Measurements from ENCODE around the gene RXFP1.

Gene RXFP1

DNA sequence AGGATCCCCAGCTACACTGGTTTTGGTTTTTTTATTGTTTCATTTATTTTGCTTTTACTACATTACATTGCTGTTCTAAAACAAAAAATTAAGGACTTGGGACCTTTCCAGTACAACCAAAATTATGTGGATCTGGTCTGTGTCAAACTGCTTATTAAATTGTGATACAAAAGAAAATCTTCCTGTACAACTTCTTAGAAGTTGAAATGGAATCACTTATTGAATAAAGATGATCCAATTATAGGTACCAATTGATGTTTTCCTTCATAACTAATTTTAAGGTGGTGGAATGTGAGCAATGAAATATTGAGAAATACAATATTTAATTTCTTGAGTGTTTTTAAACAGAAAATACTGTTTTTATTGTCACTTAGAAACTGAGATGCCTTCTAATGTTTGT is 82.7 kb downstream of the RXFP1 start:
- H3K4me1 ChIP-seq (ENCODE audit: control insufficient read depth, low read length), result no peaks in the 10 kb centered on the region
- H3K79me2 ChIP-seq (ENCODE audit: control insufficient read depth, low read length), result no peaks in the 10 kb centered on the region
- TF ChIP-seq, protein P1, sequence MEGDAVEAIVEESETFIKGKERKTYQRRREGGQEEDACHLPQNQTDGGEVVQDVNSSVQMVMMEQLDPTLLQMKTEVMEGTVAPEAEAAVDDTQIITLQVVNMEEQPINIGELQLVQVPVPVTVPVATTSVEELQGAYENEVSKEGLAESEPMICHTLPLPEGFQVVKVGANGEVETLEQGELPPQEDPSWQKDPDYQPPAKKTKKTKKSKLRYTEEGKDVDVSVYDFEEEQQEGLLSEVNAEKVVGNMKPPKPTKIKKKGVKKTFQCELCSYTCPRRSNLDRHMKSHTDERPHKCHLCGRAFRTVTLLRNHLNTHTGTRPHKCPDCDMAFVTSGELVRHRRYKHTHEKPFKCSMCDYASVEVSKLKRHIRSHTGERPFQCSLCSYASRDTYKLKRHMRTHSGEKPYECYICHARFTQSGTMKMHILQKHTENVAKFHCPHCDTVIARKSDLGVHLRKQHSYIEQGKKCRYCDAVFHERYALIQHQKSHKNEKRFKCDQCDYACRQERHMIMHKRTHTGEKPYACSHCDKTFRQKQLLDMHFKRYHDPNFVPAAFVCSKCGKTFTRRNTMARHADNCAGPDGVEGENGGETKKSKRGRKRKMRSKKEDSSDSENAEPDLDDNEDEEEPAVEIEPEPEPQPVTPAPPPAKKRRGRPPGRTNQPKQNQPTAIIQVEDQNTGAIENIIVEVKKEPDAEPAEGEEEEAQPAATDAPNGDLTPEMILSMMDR (IDR thresholded peaks at IDR 0.05; ENCODE audit: low read depth, low read length, poor library complexity, severe bottlenecking), result no peak
- no peaks in the 10 kb centered on the region for H3K36me3 ChIP-seq (ENCODE audit: control insufficient read depth, low read length)
- H3K9me3 ChIP-seq (ENCODE audit: control insufficient read depth, insufficient read depth, low read length), result no peaks in the 10 kb centered on the region
- H3K27me3 ChIP-seq (ENCODE audit: control insufficient read depth, low read length), result no peaks in the 10 kb centered on the region
- H3K4me2 ChIP-seq (ENCODE audit: low read length), result no peak overlapping the region
- H4K20me1 ChIP-seq (ENCODE audit: control insufficient read depth, insufficient read depth, low read depth, low read length), result no peaks in the 10 kb centered on the region
- H3K27ac ChIP-seq (ENCODE audit: low read depth, low read length), result no peak overlapping the region
- no peaks in the 10 kb centered on the region for H3K9me2 ChIP-seq (replicated peaks; ENCODE audit: control insufficient read depth, low read length)
- no peak overlapping the region for H3K4me3 ChIP-seq (ENCODE audit: low read length)
- H3F3A ChIP-seq (ENCODE audit: control insufficient read depth, insufficient read depth), result no peaks in the 10 kb centered on the region

DNA sequence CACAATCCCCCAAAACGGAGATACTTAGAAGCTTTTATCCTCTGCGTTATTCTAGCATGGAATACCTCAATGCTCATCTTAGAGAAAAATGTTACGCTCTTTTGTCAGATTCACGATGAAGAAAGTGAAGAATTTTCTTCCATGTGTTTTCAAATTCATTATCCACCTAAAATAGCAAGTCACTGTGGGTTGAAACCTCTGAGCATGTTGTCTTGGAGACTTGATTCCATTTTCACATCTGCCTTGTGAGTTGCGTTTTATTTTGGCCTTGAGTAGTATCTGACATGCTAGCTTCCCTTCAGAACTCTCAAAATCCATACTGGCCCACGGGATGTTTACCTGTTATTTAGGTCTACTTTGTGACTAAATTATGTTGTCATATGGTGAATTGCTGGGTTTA is 83.7 kb downstream of the RXFP1 start:
- no peaks in the 10 kb centered on the region for H3K79me2 ChIP-seq (ENCODE audit: control insufficient read depth, low read length)
- no peaks in the 10 kb centered on the region for H4K20me1 ChIP-seq (ENCODE audit: control insufficient read depth, insufficient read depth, low read depth, low read length)
- H3K9me2 ChIP-seq (replicated peaks; ENCODE audit: control insufficient read depth, low read length), result no peaks in the 10 kb centered on the region
- H3K4me2 ChIP-seq (ENCODE audit: low read length), result no peak overlapping the region
- H3K9me3 ChIP-seq (ENCODE audit: control insufficient read depth, insufficient read depth, low read length), result no peaks in the 10 kb centered on the region
- H3K4me3 ChIP-seq (ENCODE audit: low read length), result no peak overlapping the region
- no peaks in the 10 kb centered on the region for H3F3A ChIP-seq (ENCODE audit: control insufficient read depth, insufficient read depth)
- TF ChIP-seq EZH2phosphoT487 (IDR thresholded peaks at IDR 0.05; ENCODE audit: borderline replicate concordance, low read length), result no peak
- TF ChIP-seq, protein P1 (IDR thresholded peaks at IDR 0.05; ENCODE audit: low read depth, low read length, poor library complexity, severe bottlenecking), result no peak
- no peak overlapping the region for H3K27ac ChIP-seq (ENCODE audit: low read depth, low read length)
- H3K36me3 ChIP-seq (ENCODE audit: control insufficient read depth, low read length), result no peaks in the 10 kb centered on the region
- no peaks in the 10 kb centered on the region for H3K4me1 ChIP-seq (ENCODE audit: control insufficient read depth, low read length)
- H3K27me3 ChIP-seq (ENCODE audit: control insufficient read depth, low read length), result no peaks in the 10 kb centered on the region

DNA sequence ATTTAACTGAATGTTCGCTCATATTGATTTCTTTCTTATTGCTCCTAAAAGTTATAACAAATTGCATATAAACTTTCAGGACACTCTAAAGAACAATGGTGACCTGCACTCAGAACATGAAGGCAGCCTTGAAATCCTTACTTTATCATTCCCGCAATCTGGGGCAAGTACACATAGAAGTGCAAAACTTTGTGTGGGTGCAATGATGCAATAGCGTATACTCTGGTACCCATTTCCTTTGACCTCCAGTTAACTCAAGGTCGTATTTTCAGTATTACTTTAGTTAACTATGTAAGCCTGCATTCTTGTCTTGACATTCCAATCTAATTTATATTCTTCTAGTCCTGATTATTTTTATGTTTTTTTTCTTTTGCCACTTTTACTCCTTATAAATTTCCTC is 85.3 kb downstream of the RXFP1 start:
- Histone ChIP-seq H3K4me2 (ENCODE audit: low read length) (no peak overlapping the region), H3K9me2 (replicated peaks; ENCODE audit: control insufficient read depth, low read length) (no peaks in the 10 kb centered on the region), H3K9me3 (ENCODE audit: control insufficient read depth, insufficient read depth, low read length) (no peaks in the 10 kb centered on the region), H3K4me3 (ENCODE audit: low read length) (no peak overlapping the region), H3K27me3 (ENCODE audit: control insufficient read depth, low read length) (no peaks in the 10 kb centered on the region), H3K36me3 (ENCODE audit: control insufficient read depth, low read length) (no peaks in the 10 kb centered on the region), H3K4me1 (ENCODE audit: control insufficient read depth, low read length) (peaks cover 12% of the 10 kb centered on the region), H3K79me2 (ENCODE audit: control insufficient read depth, low read length) (no peaks in the 10 kb centered on the region), H4K20me1 (ENCODE audit: control insufficient read depth, insufficient read depth, low read depth, low read length) (no peaks in the 10 kb centered on the region), H3F3A (ENCODE audit: control insufficient read depth, insufficient read depth) (no peaks in the 10 kb centered on the region), H3K27ac (ENCODE audit: low read depth, low read length) (no peak overlapping the region)
- TF ChIP-seq, protein P1 (IDR thresholded peaks at IDR 0.05; ENCODE audit: low read depth, low read length, poor library complexity, severe bottlenecking), result no peak
- TF ChIP-seq EZH2phosphoT487 (IDR thresholded peaks at IDR 0.05; ENCODE audit: borderline replicate concordance, low read length), result no peak

DNA sequence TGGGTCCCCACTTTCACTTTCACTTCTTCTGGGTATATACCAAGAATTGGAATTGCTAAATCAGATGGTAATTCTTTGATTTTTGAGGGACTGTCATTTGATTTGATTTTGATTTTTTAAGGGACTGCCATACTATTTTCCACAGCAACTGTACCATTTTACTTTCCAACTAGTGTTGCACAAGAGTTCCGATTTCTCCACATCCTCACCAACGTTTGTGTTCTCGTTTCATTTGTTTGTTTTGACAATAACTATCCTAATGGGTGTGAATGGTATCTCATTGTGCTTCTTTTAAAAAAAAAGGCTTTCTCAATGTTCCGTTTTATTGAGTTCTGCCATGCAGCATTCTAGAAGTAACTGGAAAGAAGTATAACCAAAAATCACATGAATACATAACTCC is 87.4 kb downstream of the RXFP1 start:
- Histone ChIP-seq H3F3A (ENCODE audit: control insufficient read depth, insufficient read depth) (no peaks in the 10 kb centered on the region), H4K20me1 (ENCODE audit: control insufficient read depth, insufficient read depth, low read depth, low read length) (no peaks in the 10 kb centered on the region), H3K36me3 (ENCODE audit: control insufficient read depth, low read length) (no peaks in the 10 kb centered on the region), H3K9me3 (ENCODE audit: control insufficient read depth, insufficient read depth, low read length) (no peaks in the 10 kb centered on the region), H3K4me1 (ENCODE audit: control insufficient read depth, low read length) (peaks cover 12% of the 10 kb centered on the region), H3K4me2 (ENCODE audit: low read length) (no peak overlapping the region), H3K9me2 (replicated peaks; ENCODE audit: control insufficient read depth, low read length) (no peaks in the 10 kb centered on the region), H3K4me3 (ENCODE audit: low read length) (no peak overlapping the region), H3K27me3 (ENCODE audit: control insufficient read depth, low read length) (no peaks in the 10 kb centered on the region), H3K79me2 (ENCODE audit: control insufficient read depth, low read length) (no peaks in the 10 kb centered on the region), H3K27ac (ENCODE audit: low read depth, low read length) (no peak overlapping the region)
- TF ChIP-seq, protein P1 (IDR thresholded peaks at IDR 0.05; ENCODE audit: low read depth, low read length, poor library complexity, severe bottlenecking), result no peak
- TF ChIP-seq EZH2phosphoT487 (IDR thresholded peaks at IDR 0.05; ENCODE audit: borderline replicate concordance, low read length), result no peak

All from DOHH2 (cell line).